IPS-11a (cell line): ENCODE results near the gene TFF2.

Experiments
- H3K4me3 ChIP-seq: one replicate; pipeline ENCODE4 v1.5.1; 2013; ENCODE audit warnings: low read depth, low read length, control low read depth

The TFF2 gene

GRCh38 chr21:42347601-42348327 is 3.0 kb downstream of the TFF2 start:
- H3K4me3 ChIP-seq = no peak overlapping the region

GRCh38 chr21:42346866-42347600 is 3.8 kb downstream of the TFF2 start:
- H3K4me3 ChIP-seq = no peak overlapping the region

- no peak overlapping the region for H3K4me3 ChIP-seq
These were observed 4.4 kb downstream of the TFF2 start for GRCh38 chr21:42346441-42346840.

GRCh38 chr21:42344631-42345030 is 6.2 kb downstream of the TFF2 start:
- no peak overlapping the region for H3K4me3 ChIP-seq

- H3K4me3 ChIP-seq = no peak overlapping the region
These were observed 6.8 kb downstream of the TFF2 start for GRCh38 chr21:42343963-42344510.

GRCh38 chr21:42343556-42343955 is 7.2 kb downstream of the TFF2 start:
- no peak overlapping the region for H3K4me3 ChIP-seq

- no peak overlapping the region for H3K4me3 ChIP-seq
These were observed 7.7 kb downstream of the TFF2 start for GRCh38 chr21:42343101-42343500.

- H3K4me3 ChIP-seq = no peak overlapping the region
These were observed 8.8 kb downstream of the TFF2 start for GRCh38 chr21:42341776-42342542.

GRCh38 chr21:42340187-42341050 is 10.4 kb downstream of the TFF2 start:
- no peak overlapping the region for H3K4me3 ChIP-seq

GRCh38 chr21:42338729-42339715 is 11.8 kb downstream of the TFF2 start:
- no peak overlapping the region for H3K4me3 ChIP-seq

GRCh38 chr21:42337830-42338728 is 12.7 kb downstream of the TFF2 start:
- H3K4me3 ChIP-seq = no peak overlapping the region

- H3K4me3 ChIP-seq = no peak overlapping the region
These were observed 13.5 kb downstream of the TFF2 start for GRCh38 chr21:42337276-42337675.

GRCh38 chr21:42336054-42336453 is 14.7 kb downstream of the TFF2 start:
- no peak overlapping the region for H3K4me3 ChIP-seq

- no peak overlapping the region for H3K4me3 ChIP-seq
These were observed 18.1 kb downstream of the TFF2 start for GRCh38 chr21:42332557-42333317.

GRCh38 chr21:42331660-42332059 is 19.1 kb downstream of the TFF2 start:
- H3K4me3 ChIP-seq = no peak overlapping the region

GRCh38 chr21:42330380-42331371 is 20.1 kb downstream of the TFF2 start:
- H3K4me3 ChIP-seq = no peak overlapping the region
